Thyroid gland (tissue), 4 donors: ENCODE data around the gene DHRS1. TPM values are rescaled to one million over a fixed set of nuclear protein-coding genes. Genes with fewer than 3 reads are reported as not detected.

ENCODE experiments used
- DNase-seq, 2 donors: peaks; one replicate each; pipeline ENCODE4 v3.0.0-alpha.2; 2019
- H3K27ac ChIP-seq, 3 donors: fragments of 200-600 bp; sonication (generic); 1 replicate in 2 of 3; 2 replicates in 1 of 3; pipeline ENCODE4 v1.5.1; 2016 to 2019; ENCODE audit warnings: mild to moderate bottlenecking in 1 of 3, moderate library complexity in 1 of 3
- H3K27me3 ChIP-seq: fragments of 200-600 bp; sonication (generic); one replicate; pipeline ENCODE4 v1.5.1; 2019
- H3K36me3 ChIP-seq, 2 donors: fragments of 200-600 bp; sonication (generic); one replicate each; pipeline ENCODE4 v1.5.1; 2016 to 2019
- H3K4me1 ChIP-seq, 2 donors: fragments of 200-600 bp; sonication (generic); one replicate each; pipeline ENCODE4 v1.5.1; 2017 to 2019
- H3K4me3 ChIP-seq, 3 donors: fragments of 200-600 bp; sonication (generic); replicated peaks in 1 of 3; 1 replicate in 2 of 3; 2 replicates in 1 of 3; pipeline ENCODE4 v1.5.1; 2016; ENCODE audit warnings: mild to moderate bottlenecking in 1 of 3
- H3K9me3 ChIP-seq: fragments of 200-600 bp; sonication (generic); one replicate; pipeline ENCODE4 v1.5.1; 2017
- CTCF ChIP-seq, 6 experiments: fragments of 200-600 bp in 3 of 6; fragments of 450-650 bp in 3 of 6; sonication (generic) in 3 of 6; IDR thresholded peaks; one replicate each; pipeline ENCODE4 v1.5.1; 2016 to 2019; ENCODE audit warnings: antibody characterized with exemption in 6 of 6, mild to moderate bottlenecking in 2 of 6, inconsistent platforms in 1 of 6, moderate library complexity in 1 of 6
- POLR2A ChIP-seq, 2 donors: fragments of 450-650 bp; IDR thresholded peaks; one replicate each; pipeline ENCODE4 v1.6.1; 2017; ENCODE audit warnings: antibody characterized with exemption in 2 of 2, mild to moderate bottlenecking in 2 of 2, moderate library complexity in 1 of 2
- WGBS, 2 donors: methylation state at CpG; one replicate each; pipeline ENCODE4 v1.1.5; 2017; 5-methylcytosine and 5-hydroxymethylcytosine counted together
- intact Hi-C: fragments of 100-400 bp; cut with DNase I; formaldehyde crosslinking; loops from one replicate; pipeline ENCODE4 v1.15.1; 2023
- total RNA-seq, 4 donors: library from RNA; depleted of rRNA; stranded (reverse); fragments of >200 nt; gene quantifications; one replicate each; pipeline ENCODE4 v1.2.3, GENCODE V29; 2016

Gene DHRS1
- total RNA-seq, 4 donors from 2014 or later: 35.2 to 59.3 (median 38.3) TPM

DNA sequence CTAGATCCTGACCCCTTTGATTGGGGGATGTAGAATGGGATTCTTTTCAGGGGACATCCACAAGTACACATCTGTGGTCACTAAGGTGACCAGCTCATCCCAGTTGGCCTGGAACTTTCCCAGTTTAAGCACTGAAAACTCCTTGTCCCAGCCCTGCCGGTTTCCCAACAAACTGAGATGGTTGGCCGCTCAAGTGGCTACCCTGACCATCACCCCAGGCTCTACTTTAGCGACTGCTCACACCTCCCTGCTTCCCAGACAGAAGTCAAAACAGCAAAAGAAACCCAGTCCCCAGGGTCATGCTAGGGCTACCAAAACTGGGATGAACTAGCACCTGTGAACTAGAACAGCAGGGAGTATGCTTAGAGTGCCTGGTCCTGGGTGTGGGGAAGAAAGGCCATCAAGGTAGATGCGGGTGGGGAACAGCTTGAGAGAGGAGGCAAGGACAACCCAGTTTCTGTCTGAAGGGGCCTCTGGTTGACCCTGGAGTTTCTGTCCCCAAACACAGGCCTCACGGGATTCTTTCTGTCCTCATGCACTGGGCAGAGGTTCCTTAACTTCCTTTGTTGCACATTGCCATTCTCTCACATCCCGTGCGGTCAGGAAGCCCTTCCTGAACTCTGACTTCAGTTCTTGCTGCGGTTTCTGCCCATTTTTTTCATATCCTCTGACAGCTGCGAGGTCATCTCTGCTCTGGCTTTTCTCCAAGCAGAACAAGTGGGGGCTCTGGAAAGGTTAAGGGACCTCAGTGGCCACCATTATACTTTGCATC lies 13.3 kb upstream of the DHRS1 start:
- peak in 1 of 2 donors; percentile 55 for DNase-seq
- Histone ChIP-seq H3K27me3 (no peaks in the 10 kb centered on the region), H3K9me3 (no peaks in the 10 kb centered on the region), H3K4me1 (peaks cover 19 to 74% of the 10 kb centered on the region in 2 donors), H3K4me3 (no peak overlapping the region), H3K27ac (peak overlapping the region; percentile 48 to 89 (median 82)), H3K36me3 (no peaks in the 10 kb centered on the region)
- 62 to 63% methylated on average over 8 to 9 of the region's 9 CpGs for WGBS, 2 donors
- TF ChIP-seq POLR2A (IDR thresholded peaks at IDR 0.05) (no peak), CTCF (IDR thresholded peaks at IDR 0.05) (no peak)
- intact Hi-C loops: no loop called here

- TF ChIP-seq POLR2A (IDR thresholded peaks at IDR 0.05) (no peak), CTCF (IDR thresholded peaks at IDR 0.05) (no peak)
- Histone ChIP-seq H3K36me3 (no peaks in the 10 kb centered on the region), H3K4me1 (peaks cover 19 to 73% of the 10 kb centered on the region in 2 donors), H3K27me3 (no peaks in the 10 kb centered on the region), H3K4me3 (peak overlapping the region in 1 of 3 donors; percentile 35), H3K27ac (peak overlapping the region; percentile 82 to 89 (median 84)), H3K9me3 (no peaks in the 10 kb centered on the region)
- WGBS, 2 donors: 100% methylated on average over 1 of the region's 1 CpG
- peak; percentile 46 to 52 for DNase-seq
- intact Hi-C loops: no loop called here
These were observed 12.4 kb upstream of the DHRS1 start for GRCh38 chr14:24311837-24312615.

- peaks cover 19 to 63% of the 10 kb centered on the region in 2 donors for H3K4me1 ChIP-seq
- H3K36me3 ChIP-seq: peaks cover 5% of the 10 kb centered on the region in 2 donors
- 14 to 23% methylated on average over 5 to 17 of the region's 99 CpGs for WGBS, 2 donors
- peak within 1 kb of the TSS in 1 of 3 donors; percentile 35 for H3K4me3 ChIP-seq
- H3K27me3 ChIP-seq: no peaks in the 10 kb centered on the region
- TF ChIP-seq CTCF (IDR thresholded peaks at IDR 0.05) (peak in 5 of 6 experiments; percentile 14 to 62 (median 44)), POLR2A (IDR thresholded peaks at IDR 0.05) (peak in 1 of 2 donors; percentile 49)
- no peaks in the 10 kb centered on the region for H3K9me3 ChIP-seq
- H3K27ac ChIP-seq: peak within 1 kb of the TSS; percentile 82 to 89 (median 84)
- intact Hi-C loops: no loop called here
- peak; percentile 83 to 84 for DNase-seq
These were observed 11.3 kb upstream of the DHRS1 start, which contains the start of gene LTB4R for GRCh38 chr14:24310646-24311604. Gene LTB4R, plus strand, starts transcription at chr14:24311502. Its CDS starts 4,150 bp downstream, at chr14:24315652.

DNA sequence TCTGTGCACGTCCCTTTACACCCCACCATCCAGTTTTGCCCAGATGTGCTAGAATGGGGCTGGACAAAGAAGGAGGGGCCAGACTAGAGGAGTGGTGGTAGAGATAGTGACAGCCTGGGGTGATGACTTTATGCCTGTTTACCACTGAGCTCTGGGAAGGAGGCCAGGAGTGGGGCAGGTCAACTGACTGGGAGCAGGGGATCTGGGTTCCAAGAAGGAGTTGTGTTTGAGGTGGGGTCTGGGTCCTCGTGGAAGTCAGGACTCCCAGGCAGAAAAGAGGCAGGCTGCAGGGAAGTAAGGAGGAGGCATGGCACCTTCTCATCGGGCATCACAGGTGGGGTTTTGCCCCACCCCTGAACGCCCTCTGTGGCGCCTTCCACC lies 10.7 kb upstream of the DHRS1 start:
- DNase-seq: no peak
- WGBS, 2 donors: 38 to 53% methylated on average over 3 to 5 of the region's 5 CpGs
- no peak for TF ChIP-seq POLR2A (IDR thresholded peaks at IDR 0.05)
- H3K4me3 ChIP-seq: peak overlapping the region in 1 of 3 donors; percentile 35
- peaks cover 19 to 57% of the 10 kb centered on the region in 2 donors for H3K4me1 ChIP-seq
- no peaks in the 10 kb centered on the region for H3K9me3 ChIP-seq
- H3K27ac ChIP-seq: peak overlapping the region in 2 of 3 donors; percentile 82 to 89
- H3K27me3 ChIP-seq: no peaks in the 10 kb centered on the region
- peaks cover 12% of the 10 kb centered on the region in 2 donors for H3K36me3 ChIP-seq
- intact Hi-C loops: no loop called here
